ENCODE data around the gene PRKCI. TPM values are rescaled to one million over a fixed set of nuclear protein-coding genes. Genes with fewer than 3 reads are reported as not detected.
"Not testable (repeated sequence)": the region's sequence is repeated elsewhere in the genome, so short reads cannot be mapped to it uniquely, and the experiment has no call there.

Gene PRKCI
- total RNA-seq, 2 donors from 2014 or later = 19.8 to 25.5 TPM

DNA sequence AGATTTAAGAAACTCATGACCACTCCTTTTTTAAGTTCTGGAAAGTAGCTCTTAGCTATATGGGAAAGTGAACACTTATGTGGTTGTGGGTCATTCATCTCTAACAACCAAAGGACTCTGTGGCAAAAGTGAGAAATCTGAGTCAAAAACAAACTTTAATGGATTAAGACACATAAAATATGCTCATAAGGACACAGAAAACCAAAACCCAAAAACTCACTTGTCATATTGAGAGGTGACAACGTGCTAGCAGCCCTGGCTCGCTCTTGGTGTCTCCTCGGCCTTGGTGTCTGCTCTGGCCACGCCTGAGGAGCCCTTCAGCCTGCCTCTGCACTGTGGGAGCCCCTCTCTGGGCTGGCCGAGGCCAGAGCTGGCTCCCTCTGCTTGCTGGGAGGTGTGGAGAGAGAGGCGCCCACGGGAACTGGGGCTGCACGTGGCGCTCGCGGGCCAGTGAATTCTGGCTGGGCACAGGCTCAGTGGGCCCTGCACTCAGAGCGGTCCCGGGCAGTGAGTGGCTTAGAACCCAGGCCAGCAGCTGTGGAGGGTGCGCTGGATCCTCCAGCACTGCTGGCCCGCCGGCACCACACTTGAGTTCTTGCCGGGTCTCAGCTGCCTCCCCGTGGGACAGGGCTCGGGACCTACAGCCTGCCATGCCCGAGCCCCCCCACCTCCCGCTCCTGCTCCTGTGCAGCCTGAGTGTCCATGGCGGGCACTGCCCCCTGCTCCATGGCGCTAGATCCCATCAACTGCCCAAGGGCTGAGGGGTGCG, 105.0 kb downstream of the PRKCI start:
- DNase-seq (ENCODE audit: low spot score) = no peak
- intact Hi-C loops (cut with DNase I) = no loop called here

DNA sequence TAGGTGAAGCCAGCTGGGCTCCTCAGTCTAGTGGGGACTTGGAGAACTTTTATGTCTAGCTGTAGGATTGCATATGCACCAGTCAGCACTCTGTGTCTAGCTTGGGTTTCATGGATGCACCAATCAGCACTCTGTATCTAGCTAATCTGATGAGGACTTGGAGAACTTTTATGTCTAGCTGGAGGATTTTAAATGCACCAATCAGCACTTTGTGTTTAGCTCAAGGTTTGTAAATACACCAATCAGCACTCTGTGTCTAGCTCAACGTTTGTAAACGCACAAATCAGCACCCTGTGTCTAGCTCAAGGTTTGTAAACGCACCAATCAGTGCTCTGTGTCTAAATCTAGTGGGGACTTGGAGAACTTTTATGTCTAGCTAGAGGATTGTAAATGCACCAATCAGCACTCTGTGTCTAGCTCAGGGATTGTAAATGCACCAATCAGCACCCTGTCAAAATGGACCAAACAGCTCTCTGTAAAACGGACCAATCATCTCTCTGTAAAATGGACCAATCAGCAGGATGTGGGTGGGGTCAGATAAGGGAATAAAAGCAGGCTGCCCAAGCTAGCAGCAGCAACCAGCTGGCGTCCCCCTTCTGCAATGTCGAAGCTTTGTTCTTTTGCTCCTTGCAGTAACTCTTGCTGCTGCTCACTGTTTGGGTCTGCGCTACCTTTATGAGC, 105.8 kb downstream of the PRKCI start:
- intact Hi-C loops (cut with DNase I); DNase-seq (ENCODE audit: low spot score): not testable (repeated sequence)

- intact Hi-C loops (cut with DNase I) = no loop called here
- no peak for DNase-seq (ENCODE audit: low spot score)
Observed at GRCh38 chr3:170330366-170330765, 108.1 kb downstream of the PRKCI start.

GRCh38 chr3:170331143-170331542, 108.9 kb downstream of the PRKCI start:
- intact Hi-C loops (cut with DNase I) = no loop called here
- DNase-seq (ENCODE audit: low spot score) = no peak

DNA sequence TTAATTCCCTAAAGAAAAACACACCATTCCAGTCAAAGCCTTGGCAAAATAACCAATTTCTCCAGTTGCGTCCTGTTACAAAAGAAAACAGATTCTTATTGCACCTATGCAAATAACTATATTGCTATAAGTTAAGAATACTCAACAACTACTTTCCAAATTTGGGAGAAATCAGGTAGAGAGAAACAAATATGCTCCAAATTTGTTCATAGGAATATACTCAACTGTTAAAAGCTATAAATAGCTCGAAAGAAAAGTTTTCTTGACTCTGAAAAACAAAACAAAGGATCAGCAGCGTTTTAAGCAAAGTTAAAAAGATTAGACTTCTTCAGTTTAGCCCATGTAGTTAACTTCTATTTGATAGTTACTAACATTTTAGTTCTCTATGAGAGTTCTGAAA, 115.2 kb downstream of the PRKCI start:
- intact Hi-C loops (cut with DNase I) = no loop called here

GRCh38 chr3:170338690-170339340, 116.6 kb downstream of the PRKCI start:
- no peak for DNase-seq (ENCODE audit: low spot score)
- intact Hi-C loops (cut with DNase I) = no loop called here

More for the DNA sequence above, 115.2 kb downstream of the PRKCI start:
- DNase-seq (ENCODE audit: low spot score) = no peak

DNA sequence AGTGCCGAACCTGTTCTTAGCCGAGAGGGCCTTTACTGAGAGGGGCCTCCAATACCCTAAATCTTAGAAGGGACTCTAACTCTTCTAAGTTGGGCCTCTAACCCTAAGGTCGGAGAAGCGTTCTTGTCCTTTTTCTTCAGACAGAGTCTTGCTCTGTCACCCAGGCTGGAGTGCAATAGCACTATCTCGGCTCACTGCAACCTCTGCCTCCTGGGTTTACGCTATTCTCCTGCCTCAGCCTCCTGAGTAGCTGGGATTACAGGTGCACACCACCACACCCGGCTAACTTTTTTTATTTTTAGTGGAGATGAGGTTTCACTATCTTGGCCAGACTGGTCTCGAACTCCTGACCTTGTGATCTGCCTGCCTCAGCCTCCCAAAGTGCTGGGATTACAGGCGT, 120.0 kb downstream of the PRKCI start:
- intact Hi-C loops (cut with DNase I); DNase-seq (ENCODE audit: low spot score): not testable (repeated sequence)

- intact Hi-C loops (cut with DNase I); DNase-seq (ENCODE audit: low spot score): not testable (repeated sequence)
Observed at GRCh38 chr3:170343859-170344258, 121.6 kb downstream of the PRKCI start.

DNA sequence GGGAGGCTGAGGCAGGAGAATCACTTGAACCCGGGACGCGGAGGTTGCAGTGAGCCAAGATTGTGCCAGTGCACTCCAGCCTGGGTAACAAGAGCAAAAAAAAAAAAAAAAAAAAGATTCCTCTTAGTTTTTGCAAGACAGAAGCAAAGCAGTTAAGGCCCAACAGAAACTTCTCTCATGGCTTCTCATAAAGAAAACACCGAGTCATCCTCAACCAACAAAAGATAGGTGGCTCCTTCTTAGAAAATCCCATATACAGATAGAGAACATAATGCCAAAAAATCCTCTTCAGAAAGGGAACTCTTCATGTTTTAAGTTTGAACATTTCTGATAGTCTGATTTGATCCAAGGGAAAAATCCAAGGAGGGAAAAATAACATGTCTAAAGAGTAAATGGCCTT, 122.7 kb downstream of the PRKCI start:
- intact Hi-C loops (cut with DNase I) = no loop called here
- DNase-seq (ENCODE audit: low spot score) = no peak

DNA sequence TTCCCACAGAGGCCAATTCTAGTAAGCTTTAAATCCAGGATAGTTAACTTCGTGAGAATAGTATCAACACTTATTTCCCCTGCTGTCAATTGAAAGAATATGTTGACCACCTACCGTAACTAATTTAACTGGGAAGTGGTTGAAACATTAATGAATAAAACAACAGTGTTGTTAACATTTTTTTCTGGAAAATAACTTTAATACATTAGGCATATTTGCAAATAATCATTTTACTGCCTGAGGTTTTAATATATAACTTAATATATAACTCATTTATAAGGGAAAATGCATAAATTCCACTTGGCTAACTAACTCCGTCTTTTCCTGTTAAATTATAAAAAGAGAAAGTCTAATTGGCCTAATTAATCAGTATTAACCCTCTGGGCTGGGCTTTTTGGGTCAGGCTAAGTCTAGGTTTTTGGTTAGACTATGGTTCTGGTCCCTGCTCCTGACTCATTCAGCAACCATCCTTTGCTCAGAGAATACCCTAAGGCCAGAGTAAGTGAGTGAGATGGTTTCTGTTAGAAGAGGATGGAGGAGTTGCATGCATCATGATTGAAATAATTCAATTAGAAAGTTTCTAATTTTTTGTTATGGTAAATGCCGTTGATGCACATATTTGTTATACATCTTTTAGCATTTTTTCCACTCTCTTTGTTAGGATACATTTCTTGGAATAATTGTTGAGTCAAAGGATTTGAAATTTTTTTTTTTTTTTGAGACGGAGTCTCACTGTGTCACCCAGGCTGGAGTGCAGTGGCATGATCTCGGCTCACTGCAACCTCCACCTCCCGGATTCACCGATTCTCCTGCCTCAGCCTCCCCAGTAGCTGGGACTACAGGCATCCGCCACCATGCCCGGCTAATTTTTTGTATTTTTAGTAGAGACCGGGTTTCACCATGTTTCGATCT, 124.5 kb downstream of the PRKCI start:
- DNase-seq (ENCODE audit: low spot score) = no peak
- intact Hi-C loops (cut with DNase I) = loop anchor here in 1 of 2 donors (1.0 kb wide), 1 partner anchor 10 kb away; no protein-coding TSS in a partner anchor

DNA sequence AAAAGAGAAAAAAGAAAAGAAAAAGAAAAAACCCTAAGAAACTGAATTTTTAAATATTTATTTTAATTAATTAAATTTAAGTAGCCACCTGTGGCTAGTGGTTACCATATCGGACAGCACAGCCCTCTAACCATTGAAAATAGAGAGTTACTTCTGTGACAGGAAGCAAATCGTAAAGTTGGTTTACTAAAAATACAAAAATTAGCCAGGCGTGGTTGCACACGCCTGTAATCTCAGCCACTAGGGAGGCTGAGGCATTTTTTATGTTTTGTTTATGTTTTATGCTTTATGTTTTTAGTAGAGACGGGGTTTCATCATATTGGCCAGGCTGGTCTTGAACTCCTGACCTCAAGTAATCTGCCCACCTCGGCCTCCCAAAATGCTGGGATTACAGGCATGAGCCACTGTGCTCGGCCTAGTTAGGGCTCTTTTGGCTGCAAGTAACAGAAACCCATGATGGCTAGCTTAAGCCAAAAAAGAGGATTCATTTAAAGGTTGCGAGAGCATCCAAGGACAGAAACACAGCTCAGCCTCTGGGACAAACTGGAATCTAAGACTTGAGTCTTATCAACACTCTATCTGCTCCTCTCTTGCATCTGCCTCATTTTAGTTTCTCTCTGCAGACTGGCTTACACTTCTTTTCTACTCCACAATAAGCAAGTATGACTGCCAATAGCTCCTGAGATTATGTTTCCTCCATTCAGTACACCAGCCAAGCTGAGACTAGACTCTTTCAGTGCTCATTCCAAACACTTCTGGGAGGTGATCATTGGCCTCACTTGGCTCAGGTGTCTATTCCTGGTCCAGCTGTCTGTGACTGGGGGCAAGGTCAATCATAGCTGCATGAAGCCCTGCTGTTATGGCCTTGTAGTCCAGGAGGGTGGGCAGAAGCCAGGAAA, 128.5 kb downstream of the PRKCI start:
- intact Hi-C loops (cut with DNase I) = no loop called here

DNA sequence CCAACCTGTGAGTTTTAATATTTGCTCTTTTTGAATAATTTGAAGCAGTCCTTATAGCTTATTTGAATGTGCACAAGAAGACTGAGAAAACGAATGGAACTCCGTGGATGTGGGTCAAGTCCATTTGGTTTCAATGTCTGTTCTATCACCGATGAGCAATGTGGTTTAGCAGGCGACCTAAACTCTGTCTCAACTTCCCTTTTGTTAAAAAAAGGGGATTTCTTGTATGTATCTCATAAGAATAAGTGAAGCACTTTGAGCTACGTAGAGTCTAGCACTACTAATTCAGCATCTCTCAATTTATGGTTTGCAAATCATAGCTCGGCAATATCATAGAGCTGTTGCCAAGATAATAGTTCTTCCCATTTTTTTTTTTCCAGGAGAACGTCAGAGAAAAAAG, 130.7 kb downstream of the PRKCI start:
- DNase-seq (ENCODE audit: low spot score) = no peak
- intact Hi-C loops (cut with DNase I) = no loop called here

More for the DNA sequence above, 128.5 kb downstream of the PRKCI start:
- DNase-seq (ENCODE audit: low spot score) = no peak

- DNase-seq (ENCODE audit: low spot score) = no peak
- intact Hi-C loops (cut with DNase I) = no loop called here
Observed at GRCh38 chr3:170353485-170353884, 131.3 kb downstream of the PRKCI start.

DNA sequence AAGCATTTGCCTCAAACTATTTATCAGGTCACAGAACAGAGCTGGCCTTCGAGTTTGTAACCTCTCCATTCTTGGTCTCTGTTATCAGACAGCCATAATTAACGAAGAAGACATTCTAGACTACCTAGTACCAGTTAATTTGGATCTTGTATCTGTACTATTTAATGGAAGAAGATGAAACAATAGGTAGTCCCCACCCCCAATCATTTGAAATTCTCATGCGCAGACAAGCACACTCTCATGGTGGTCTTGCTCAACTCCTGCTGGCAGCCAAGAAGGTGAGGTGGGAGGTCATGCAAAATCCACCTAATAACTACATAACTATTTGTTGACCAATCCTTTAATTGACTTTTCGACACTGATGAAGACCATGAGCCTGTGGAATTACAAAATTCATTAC, 132.5 kb downstream of the PRKCI start:
- intact Hi-C loops (cut with DNase I) = no loop called here
- DNase-seq (ENCODE audit: low spot score) = no peak

Measured in posterior vena cava (tissue), 2 donors.